ENCODE data around the gene TMPRSS2.

TMPRSS2 gene

GRCh38 chr21:41508415-41509144, 622 bp upstream of the TMPRSS2 start (continued):
- TF ChIP-seq ZNF433 (tag by site-specific recombination; IDR thresholded peaks at IDR 0.05; ENCODE audit: low read depth) (no peak), ZNF76 (tag by site-specific recombination; IDR thresholded peaks at IDR 0.05; ENCODE audit: borderline replicate concordance, low read depth) (no peak), BCL6B (tag by site-specific recombination; IDR thresholded peaks at IDR 0.05) (no peak), KLF8 (tag by site-specific recombination; IDR thresholded peaks at IDR 0.05) (no peak)

GRCh38 chr21:41506611-41507520, 1.1 kb downstream of the TMPRSS2 start:
- ChIA-PET CTCF (interaction anchor here (1.3 kb wide), 1 partner anchor 10 kb away, joined by 5 read pairs; no protein-coding TSS in a partner anchor), POLR2A (interaction anchor here (0.8 kb wide), 1 partner anchor 25 kb away, joined by 3 read pairs; no protein-coding TSS in a partner anchor)
- H3K4me1 ChIP-seq (ENCODE audit: control insufficient read depth, insufficient read depth, low read length), result no peaks in the 10 kb centered on the region; the same call in 1 of the 2 replicates
- no peaks in the 10 kb centered on the region for H3K9me3 ChIP-seq (ENCODE audit: control insufficient read depth, insufficient read depth, low read depth, low read length)
- H3K4me3 ChIP-seq (ENCODE audit: low read depth, low read length), result peak overlapping the region; percentile 15
- H3K27ac ChIP-seq (ENCODE audit: extremely low read depth, low read depth, low read length), result no peak overlapping the region
- no peaks in the 10 kb centered on the region for H3K36me3 ChIP-seq (ENCODE audit: control insufficient read depth in 2 of 2, insufficient read depth in 1 of 2, low read length in 2 of 2)
- no peak for TF ChIP-seq REPIN1 (tag by site-specific recombination; IDR thresholded peaks at IDR 0.05; ENCODE audit: low read depth)
- TF ChIP-seq, protein P1, sequence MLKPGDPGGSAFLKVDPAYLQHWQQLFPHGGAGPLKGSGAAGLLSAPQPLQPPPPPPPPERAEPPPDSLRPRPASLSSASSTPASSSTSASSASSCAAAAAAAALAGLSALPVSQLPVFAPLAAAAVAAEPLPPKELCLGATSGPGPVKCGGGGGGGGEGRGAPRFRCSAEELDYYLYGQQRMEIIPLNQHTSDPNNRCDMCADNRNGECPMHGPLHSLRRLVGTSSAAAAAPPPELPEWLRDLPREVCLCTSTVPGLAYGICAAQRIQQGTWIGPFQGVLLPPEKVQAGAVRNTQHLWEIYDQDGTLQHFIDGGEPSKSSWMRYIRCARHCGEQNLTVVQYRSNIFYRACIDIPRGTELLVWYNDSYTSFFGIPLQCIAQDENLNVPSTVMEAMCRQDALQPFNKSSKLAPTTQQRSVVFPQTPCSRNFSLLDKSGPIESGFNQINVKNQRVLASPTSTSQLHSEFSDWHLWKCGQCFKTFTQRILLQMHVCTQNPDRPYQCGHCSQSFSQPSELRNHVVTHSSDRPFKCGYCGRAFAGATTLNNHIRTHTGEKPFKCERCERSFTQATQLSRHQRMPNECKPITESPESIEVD (tag by site-specific recombination; IDR thresholded peaks at IDR 0.05), result no peak
- no peak for TF ChIP-seq HOXD13 (CRISPR knock-in tag; IDR thresholded peaks at IDR 0.05; ENCODE audit: borderline replicate concordance)
- TF ChIP-seq GLIS1 (tag by site-specific recombination; IDR thresholded peaks at IDR 0.05), result peak; percentile 22; the same call in 1 of the 2 replicates
- no peak for TF ChIP-seq WT1 (tag by site-specific recombination; IDR thresholded peaks at IDR 0.05)
- TF ChIP-seq ZNF610 (tag by site-specific recombination; IDR thresholded peaks at IDR 0.05; ENCODE audit: borderline replicate concordance), result no peak
- TF ChIP-seq ZNF621 (tag by site-specific recombination; IDR thresholded peaks at IDR 0.05), result no peak
- TF ChIP-seq PRDM2 (tag by site-specific recombination; IDR thresholded peaks at IDR 0.05; ENCODE audit: borderline replicate concordance), result no peak
- TF ChIP-seq ZNF426 (tag by site-specific recombination; IDR thresholded peaks at IDR 0.05), result no peak
- peak; percentile 36; the same call in 1 of the 2 replicates for TF ChIP-seq GLIS2 (tag by site-specific recombination; IDR thresholded peaks at IDR 0.05)

All from HEK293 (cell line).